H1 (cell line): ENCODE measurements around the gene TP53. TPM values are rescaled to one million over a fixed set of nuclear protein-coding genes. Genes with fewer than 3 reads are reported as not detected.

Source experiments
- CTCF ChIA-PET: fragments of 300-600 bp; sonication (Branson Sonifier 250); formaldehyde crosslinking; loops from one replicate; lab custom pipeline; 2021; ENCODE audit not compliant: partially characterized antibody; lab: Charles Lee
- POLR2A ChIA-PET: fragments of 300-600 bp; sonication (Branson Sonifier 250); formaldehyde crosslinking; loops from one replicate; lab custom pipeline; 2021; ENCODE audit warnings: inconsistent platforms; ENCODE audit not compliant: partially characterized antibody; lab: Charles Lee
- DNase-seq, 2 experiments: peaks; one replicate each; pipeline versions ENCODE4 v3.0.0 to v3.0.0-alpha.2; 2010 to 2022; ENCODE audit warnings: low spot score in 2 of 2, low read depth in 1 of 2, mixed read lengths in 1 of 2
- FAIRE-seq: peaks from 2 replicates; lab custom pipeline; 2011; peaks lifted over from hg19 to GRCh38; lab: Jason Lieb, UNC
- H2AFZ ChIP-seq: 2 replicates; pipeline ENCODE4 v1.8.1; 2012; ENCODE audit warnings: low read length, inconsistent platforms
- H2AK5ac ChIP-seq: 2 replicates; pipeline ENCODE4 v1.6.1; 2013; ENCODE audit warnings: low read depth, low read length
- H2BK120ac ChIP-seq: replicated peaks from 2 replicates; pipeline ENCODE3; 2013; ENCODE audit warnings: low read depth, low read length, inconsistent platforms
- H2BK12ac ChIP-seq: 2 replicates; pipeline ENCODE4 v1.6.1; 2013; ENCODE audit warnings: low read depth, low read length
- H2BK15ac ChIP-seq: 2 replicates; pipeline ENCODE4 v1.6.1; 2013; ENCODE audit warnings: low read length
- H2BK20ac ChIP-seq: 2 replicates; pipeline ENCODE4 v1.6.1; 2013; ENCODE audit warnings: low read length
- H2BK5ac ChIP-seq: 2 replicates; pipeline ENCODE4 v1.6.1; 2013; ENCODE audit warnings: low read depth, low read length
- H3K14ac ChIP-seq: 2 replicates; pipeline ENCODE4 v1.6.1; 2013; ENCODE audit warnings: inconsistent platforms; ENCODE audit not compliant: insufficient read length
- H3K18ac ChIP-seq: 2 replicates; pipeline ENCODE4 v1.6.1; 2013; ENCODE audit warnings: low read length; ENCODE audit errors: extremely low read depth
- H3K23ac ChIP-seq: 2 replicates; pipeline ENCODE4 v1.6.1; 2013; ENCODE audit warnings: inconsistent platforms; ENCODE audit not compliant: insufficient read length
- H3K23me2 ChIP-seq: 2 replicates; pipeline ENCODE4 v1.6.1; 2013; ENCODE audit warnings: low read depth, low read length
- H3K27ac ChIP-seq: 2 replicates; pipeline ENCODE4 v1.6.1; 2011; ENCODE audit warnings: low read depth, low read length, inconsistent platforms
- H3K27me3 ChIP-seq, 4 experiments: replicated peaks in 1 of 4; 1 replicate in 1 of 4; 2 replicates in 3 of 4; pipeline versions ENCODE4 v1.6.1 to v1.8.1; 2011 to 2013; ENCODE audit warnings: low read length in 3 of 4, mild to moderate bottlenecking in 3 of 4, inconsistent platforms in 2 of 4, mixed read lengths in 2 of 4, moderate library complexity in 1 of 4; ENCODE audit not compliant: control insufficient read depth in 3 of 4, insufficient read depth in 3 of 4; ENCODE audit errors: extremely low read depth in 1 of 4
- H3K36me3 ChIP-seq, 4 experiments: 2 replicates each; pipeline versions ENCODE4 v1.6.1 to v1.8.1; 2011 to 2013; ENCODE audit warnings: mild to moderate bottlenecking in 4 of 4, low read length in 3 of 4, moderate library complexity in 2 of 4, control low read depth in 1 of 4, inconsistent platforms in 1 of 4; ENCODE audit not compliant: insufficient read depth in 4 of 4, control insufficient read depth in 2 of 4
- H3K4ac ChIP-seq: replicated peaks from 2 replicates; pipeline ENCODE3; 2013; ENCODE audit warnings: low read length, low read depth, mixed read lengths, inconsistent platforms; ENCODE audit not compliant: insufficient read length
- H3K4me1 ChIP-seq, 4 experiments: replicated peaks in 1 of 4; 1 replicate in 1 of 4; 2 replicates in 3 of 4; pipeline versions ENCODE4 v1.6.1 to v1.8.1; 2011 to 2013; ENCODE audit warnings: low read length in 3 of 4, inconsistent platforms in 2 of 4, mixed read lengths in 1 of 4; ENCODE audit not compliant: insufficient read depth in 4 of 4, control insufficient read depth in 3 of 4
- H3K4me2 ChIP-seq, 2 experiments: 2 replicates each; pipeline versions ENCODE4 v1.6.1 to v1.8.1; 2011 to 2013; ENCODE audit warnings: low read depth in 2 of 2, low read length in 2 of 2, control low read depth in 1 of 2, inconsistent platforms in 1 of 2, mild to moderate bottlenecking in 1 of 2; ENCODE audit not compliant: insufficient read depth in 1 of 2
- H3K4me3 ChIP-seq, 4 experiments: fragments of 200-600, 300-600 bp in 1 of 4; sonication (generic), shearing (Covaris generic), sonication (Bioruptor Twin) in 1 of 4; 2 replicates each; pipeline versions ENCODE4 v1.5.1 to v1.8.1; 2011 to 2016; ENCODE audit warnings: low read length in 4 of 4, low read depth in 3 of 4, control low read depth in 2 of 4, inconsistent platforms in 2 of 4, mild to moderate bottlenecking in 2 of 4, mixed read lengths in 1 of 4, moderate library complexity in 1 of 4; ENCODE audit not compliant: insufficient read depth in 2 of 4; ENCODE audit errors: extremely low read depth in 1 of 4
- H3K56ac ChIP-seq: replicated peaks from 2 replicates; pipeline ENCODE3; 2013; ENCODE audit warnings: low read depth, mild to moderate bottlenecking, mixed read lengths, low read length, inconsistent platforms; ENCODE audit not compliant: insufficient read length
- H3K79me1 ChIP-seq: 2 replicates; pipeline ENCODE4 v1.6.1; 2013; ENCODE audit warnings: low read depth, low read length, control low read depth
- H3K79me2 ChIP-seq, 2 experiments: 2 replicates each; pipeline versions ENCODE4 v1.6.1 to v1.8.1; 2012 to 2013; ENCODE audit warnings: low read length in 2 of 2, mild to moderate bottlenecking in 2 of 2, inconsistent platforms in 1 of 2; ENCODE audit not compliant: insufficient read depth in 2 of 2, control insufficient read depth in 1 of 2
- H3K9ac ChIP-seq, 4 experiments: replicated peaks in 1 of 4; 1 replicate in 1 of 4; 2 replicates in 3 of 4; pipeline versions ENCODE4 v1.6.1 to v1.8.1; 2011 to 2013; ENCODE audit warnings: low read depth in 3 of 4, low read length in 3 of 4, control low read depth in 2 of 4, mild to moderate bottlenecking in 2 of 4, moderate library complexity in 2 of 4, inconsistent platforms in 1 of 4; ENCODE audit errors: extremely low read depth in 1 of 4
- H3K9me3 ChIP-seq, 2 experiments: 2 replicates each; pipeline versions ENCODE4 v1.6.1 to v1.8.1; 2012 to 2013; ENCODE audit warnings: mild to moderate bottlenecking in 2 of 2, moderate library complexity in 2 of 2, control low read depth in 1 of 2, inconsistent platforms in 1 of 2, low read depth in 1 of 2, low read length in 1 of 2, mixed read lengths in 1 of 2; ENCODE audit not compliant: insufficient read depth in 2 of 2
- H4K20me1 ChIP-seq, 2 experiments: replicated peaks in 1 of 2; 2 replicates each; pipeline versions ENCODE3 to v1.8.1; 2011 to 2013; ENCODE audit warnings: inconsistent platforms in 2 of 2, low read length in 2 of 2, mild to moderate bottlenecking in 1 of 2; ENCODE audit not compliant: insufficient read depth in 2 of 2, control insufficient read depth in 1 of 2
- H4K5ac ChIP-seq: 2 replicates; pipeline ENCODE4 v1.6.1; 2013; ENCODE audit warnings: low read length, low read depth, mixed read lengths, inconsistent platforms; ENCODE audit not compliant: insufficient read length
- H4K8ac ChIP-seq: 2 replicates; pipeline ENCODE4 v1.8.0; 2013; ENCODE audit warnings: mild to moderate bottlenecking, moderate library complexity, low read length, inconsistent platforms; ENCODE audit not compliant: insufficient read depth; ENCODE audit errors: extremely low read depth
- H4K91ac ChIP-seq: replicated peaks from 2 replicates; pipeline ENCODE3; 2013; ENCODE audit warnings: low read length, mixed read lengths, inconsistent platforms; ENCODE audit not compliant: insufficient read length
- SAP30 ChIP-seq: fragments of 300-600 bp; sonication (generic); IDR thresholded peaks from 2 replicates; pipeline ENCODE4 v1.7.1; 2012; ENCODE audit warnings: low read length, moderate library complexity, mild to moderate bottlenecking, inconsistent platforms; ENCODE audit not compliant: insufficient read depth, insufficient replicate concordance
- SP4 ChIP-seq: IDR thresholded peaks from 2 replicates; pipeline ENCODE4 v1.6.1; 2012; ENCODE audit warnings: low read length, inconsistent platforms
- SUZ12 ChIP-seq: fragments of 200-600 bp; sonication (generic); IDR thresholded peaks from 2 replicates; pipeline ENCODE4 v1.6.1; 2012; ENCODE audit warnings: mild to moderate bottlenecking, inconsistent platforms, low read length, moderate library complexity, mixed read lengths
- WGBS, 2 experiments: shearing (Covaris generic) in 1 of 2; methylation state at CpG; one replicate each; pipeline versions ENCODE4 v1.1.6 to v1.1.7; 2013 to 2015; ENCODE audit warnings: low lambda C conversion rate in 2 of 2, mixed read lengths in 2 of 2, inconsistent platforms in 1 of 2, low coverage in 1 of 2, missing lambda C conversion rate in 1 of 2; ENCODE audit not compliant: insufficient replicate concordance in 2 of 2, insufficient coverage in 1 of 2, insufficient read length in 1 of 2; ENCODE audit errors: extremely low coverage in 1 of 2, missing lambda C conversion rate in 1 of 2; 5-methylcytosine and 5-hydroxymethylcytosine counted together
- polyA plus RNA-seq, 7 experiments: library from polyadenylated mRNA; depleted of rRNA in 3 of 7; stranded (reverse) in 5 of 7; unstranded in 2 of 7; fragments of >200 nt in 5 of 7; fragments of 200-250 nt in 2 of 7; gene quantifications; 1 replicate in 5 of 7; 2 replicates in 1 of 7; 4 replicates in 1 of 7; pipeline versions ENCODE4 v1.2.1 to v1.2.3, GENCODE V29; 2011 to 2013; ENCODE audit warnings: missing spikeins in 2 of 7, mixed read lengths in 2 of 7
- total RNA-seq: library from RNA; stranded (reverse); fragmentation: NEBNext Ultra II Directional; extraction: Animal tissue kit (Norgen Biotek cat#: 25700); gene quantifications from 2 replicates; pipeline ENCODE4 v1.2.1, GENCODE V29; 2021

TP53 gene
- total and polyA plus RNA-seq, 2 of the 8 experiments (the other 6 are each of a cell fraction or from before 2014, with no cell fraction given), result 143 to 198 TPM

DNA sequence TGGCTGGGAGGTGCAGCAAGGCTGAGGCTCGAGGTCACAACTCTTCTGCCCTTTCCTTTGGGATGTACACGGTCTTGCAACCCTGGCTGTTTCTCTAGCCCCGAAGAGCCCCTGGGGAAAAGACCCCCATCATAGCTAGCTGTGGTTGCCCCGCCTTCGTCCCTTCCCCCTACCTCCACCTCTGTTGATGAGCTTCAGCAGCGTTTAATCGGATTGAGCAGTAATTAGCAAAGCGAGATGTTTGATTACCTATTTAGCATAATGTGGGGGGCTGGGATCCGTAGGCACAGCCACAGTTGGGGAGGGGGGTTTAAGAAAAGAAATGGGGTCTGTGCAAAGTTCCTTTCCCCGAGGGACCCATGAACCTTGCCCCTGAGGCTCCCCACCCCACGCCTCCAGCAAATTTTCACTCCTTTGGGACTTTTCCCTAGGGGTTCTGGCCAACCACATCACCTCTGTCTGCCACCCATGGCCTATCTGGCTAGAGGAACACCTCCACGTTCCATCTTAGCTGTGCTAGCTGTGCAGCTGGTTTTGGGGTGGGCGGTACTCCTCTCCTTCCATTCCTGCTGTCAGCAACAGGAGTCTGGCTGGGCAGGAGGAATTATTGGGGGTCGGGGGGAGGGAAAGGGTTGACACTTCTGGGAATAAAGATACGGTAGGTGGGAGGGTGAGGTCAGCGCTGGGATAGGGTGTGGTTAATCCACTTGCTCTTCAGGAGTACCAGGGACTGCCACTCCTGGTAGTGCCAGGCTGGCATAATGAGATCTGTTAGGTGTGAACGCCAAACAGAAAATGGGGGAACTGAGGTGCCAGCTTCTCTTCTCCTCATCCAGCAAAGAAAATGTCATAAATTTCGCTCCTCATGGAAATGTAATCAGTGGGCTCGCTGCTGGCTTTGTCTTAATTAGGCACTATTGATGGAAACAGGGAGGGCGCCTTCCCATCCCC, 28.9 kb upstream of the TP53 start:
- ChIA-PET CTCF (interaction anchor here (0.5 to 10.1 kb wide), 19 partner anchors 11 to 274 kb away, joined by 3 to 86 read pairs (median 3); partner anchors contain the start of genes EFNB3, SAT2, SENP3 and SHBG), POLR2A (interaction anchor here (0.6 to 8.8 kb wide), 13 partner anchors 8 to 215 kb away, joined by 3 to 88 read pairs (median 3); partner anchors contain the start of genes ATP1B2, EFNB3, NAA38 and SAT2)
- TF ChIP-seq SAP30 (no peak), SUZ12 (peak; percentile 28; the same call in 1 of the 2 replicates), SP4 (0 out of 2 replicates have a peak, but pooled peaks have one; percentile 3)
- WGBS, 2 experiments, result 55% methylated on average over 19 of the region's 20 CpGs; no CpG with 5 or more reads in 1 of the 2 experiments
- H3K79me2 ChIP-seq, result no peaks in the 10 kb centered on the region
- no peaks in the 10 kb centered on the region for H4K20me1 ChIP-seq
- peak overlapping the region; percentile 24 for H4K5ac ChIP-seq
- peak overlapping the region; percentile 70 to 93 for H3K4me2 ChIP-seq
- FAIRE-seq (no peak), DNase-seq (no peak)
- no peak overlapping the region for H3K9ac ChIP-seq
- H2BK12ac ChIP-seq, result peak overlapping the region; percentile 22; the same call in 1 of the 2 replicates
- no peak overlapping the region for H3K14ac ChIP-seq
- 0 out of 2 replicates have a peak overlapping the region, but pooled peaks have one; percentile 75 for H2AK5ac ChIP-seq
- H2BK15ac ChIP-seq, result peak overlapping the region; percentile 94
- H3K4me1 ChIP-seq, result peaks cover 6 to 27% (median 18%) of the 10 kb centered on the region in 4 experiments
- peak overlapping the region; percentile 71 for H3K18ac ChIP-seq
- H3K4me3 ChIP-seq, result peak overlapping the region; percentile 35 to 75 (median 52); a peak in 7 of 8 replicates
- H2BK120ac ChIP-seq, result no peak overlapping the region
- peak overlapping the region; percentile 73; the same call in 1 of the 2 replicates for H2BK5ac ChIP-seq
- H3K27me3 ChIP-seq, result peaks cover 0 to 21% (median 7%) of the 10 kb centered on the region in 4 experiments; a peak in 3 of 7 replicates
- H3K27ac ChIP-seq, result no peak overlapping the region
- H2BK20ac ChIP-seq, result peak overlapping the region; percentile 51
- no peak overlapping the region for H3K4ac ChIP-seq
- peaks cover 9% of the 10 kb centered on the region for H3K23me2 ChIP-seq
- no peak overlapping the region for H4K8ac ChIP-seq
- H4K91ac ChIP-seq, result peak overlapping the region; percentile 32
- H3K9me3 ChIP-seq, result no peaks in the 10 kb centered on the region
- no peaks in the 10 kb centered on the region for H3K36me3 ChIP-seq
- no peak overlapping the region for H3K23ac ChIP-seq
- H3K56ac ChIP-seq, result no peak overlapping the region
- no peaks in the 10 kb centered on the region; the same call in 1 of the 2 replicates for H3K79me1 ChIP-seq
- H2AFZ ChIP-seq, result no peak overlapping the region
